CD14-positive monocyte (primary cell): Measurements from ENCODE around the gene ITIH3. TPM values are rescaled to one million over a fixed set of nuclear protein-coding genes. Genes with fewer than 3 reads are reported as not detected.

Experiments used
- DNase-seq, 3 donors: peaks; one replicate each; pipeline ENCODE4 v3.0.0-alpha.2; 2011 to 2022
- H2AFZ ChIP-seq: 2 replicates; pipeline ENCODE4 v1.6.0; 2012; ENCODE audit warnings: mild to moderate bottlenecking, low read depth, low read length, inconsistent platforms; ENCODE audit not compliant: insufficient read depth, poor library complexity, severe bottlenecking
- H3K27ac ChIP-seq, 2 donors: 1 replicate in 1 of 2; 2 replicates in 1 of 2; pipeline ENCODE4 v1.5.1; 2012 to 2013; ENCODE audit warnings: low read length in 2 of 2, control low read depth in 1 of 2, inconsistent platforms in 1 of 2, low read depth in 1 of 2, mild to moderate bottlenecking in 1 of 2
- H3K27me3 ChIP-seq, 2 donors: one replicate each; pipeline versions ENCODE4 v1.6.0 to v1.6.1; 2011 to 2013; ENCODE audit warnings: low read length in 2 of 2; ENCODE audit not compliant: control insufficient read depth in 2 of 2, insufficient read depth in 2 of 2
- H3K36me3 ChIP-seq, 2 donors: replicated peaks in 1 of 2; 1 replicate in 1 of 2; 2 replicates in 1 of 2; pipeline versions ENCODE4 v1.5.1 to v1.6.1; 2012 to 2013; ENCODE audit warnings: low read length in 2 of 2, control low read depth in 1 of 2, inconsistent platforms in 1 of 2, mild to moderate bottlenecking in 1 of 2; ENCODE audit not compliant: insufficient read depth in 2 of 2, control insufficient read depth in 1 of 2
- H3K4me1 ChIP-seq, 2 donors: 1 replicate in 1 of 2; 2 replicates in 1 of 2; pipeline versions ENCODE4 v1.5.1 to v1.6.1; 2012 to 2013; ENCODE audit warnings: low read length in 2 of 2, control low read depth in 1 of 2, inconsistent platforms in 1 of 2, mild to moderate bottlenecking in 1 of 2, moderate library complexity in 1 of 2; ENCODE audit not compliant: insufficient read depth in 2 of 2, control insufficient read depth in 1 of 2
- H3K4me2 ChIP-seq: replicated peaks from 2 replicates; pipeline ENCODE3; 2012; ENCODE audit warnings: low read length, moderate library complexity, mild to moderate bottlenecking; ENCODE audit not compliant: poor library complexity, severe bottlenecking; ENCODE audit errors: extremely low read depth
- H3K4me3 ChIP-seq, 3 experiments: fragments of 200-600 bp in 1 of 3; sonication (generic) in 1 of 3; replicated peaks in 1 of 3; 1 replicate in 2 of 3; 2 replicates in 1 of 3; pipeline ENCODE4 v1.5.1; 2011 to 2013; ENCODE audit warnings: low read length in 3 of 3, mild to moderate bottlenecking in 3 of 3, control low read depth in 2 of 3, low read depth in 2 of 3, inconsistent platforms in 1 of 3, moderate library complexity in 1 of 3
- H3K79me2 ChIP-seq: 2 replicates; pipeline ENCODE4 v1.6.0; 2012; ENCODE audit warnings: mild to moderate bottlenecking, control low read depth, inconsistent platforms, low read length, moderate library complexity; ENCODE audit not compliant: insufficient read depth
- H3K9ac ChIP-seq: 2 replicates; pipeline ENCODE4 v1.6.0; 2017; ENCODE audit warnings: low read length, mild to moderate bottlenecking; ENCODE audit not compliant: insufficient read depth, poor library complexity, severe bottlenecking
- H3K9me3 ChIP-seq, 2 donors: replicated peaks in 1 of 2; 1 replicate in 1 of 2; 2 replicates in 1 of 2; pipeline versions ENCODE4 v1.5.1 to v1.6.1; 2012 to 2013; ENCODE audit warnings: low read length in 2 of 2, control low read depth in 1 of 2; ENCODE audit not compliant: control insufficient read depth in 1 of 2, insufficient read depth in 1 of 2
- H4K20me1 ChIP-seq: 2 replicates; pipeline ENCODE4 v1.6.0; 2012; ENCODE audit warnings: mild to moderate bottlenecking, low read length, control low read depth, moderate library complexity; ENCODE audit not compliant: insufficient read depth
- H3K27ac Mint-ChIP-seq, 7 donors: one replicate each; pipeline ENCODE4 v1.8.0; 2020; ENCODE audit warnings: mild to moderate bottlenecking in 7 of 7, mixed read lengths in 7 of 7, moderate library complexity in 6 of 7, inconsistent platforms in 2 of 7
- H3K27me3 Mint-ChIP-seq, 3 donors: one replicate each; pipeline ENCODE4 v1.8.0; 2021 to 2022; ENCODE audit warnings: low read depth in 3 of 3, mild to moderate bottlenecking in 3 of 3, mixed read lengths in 3 of 3, moderate library complexity in 3 of 3, inconsistent platforms in 1 of 3
- H3K36me3 Mint-ChIP-seq, 2 donors: one replicate each; pipeline ENCODE4 v1.8.0; 2020; ENCODE audit warnings: mixed read lengths in 2 of 2, inconsistent platforms in 1 of 2, mild to moderate bottlenecking in 1 of 2
- H3K4me1 Mint-ChIP-seq: one replicate; pipeline ENCODE4 v1.8.0; 2020; ENCODE audit warnings: mild to moderate bottlenecking, mixed read lengths
- H3K4me3 Mint-ChIP-seq, 2 donors: one replicate each; pipeline ENCODE4 v1.8.0; 2020; ENCODE audit warnings: mild to moderate bottlenecking in 2 of 2, mixed read lengths in 2 of 2, moderate library complexity in 1 of 2
- H3K9me3 Mint-ChIP-seq, 7 donors: one replicate each; pipeline ENCODE4 v1.8.0; 2020 to 2022; ENCODE audit warnings: mixed read lengths in 7 of 7, mild to moderate bottlenecking in 6 of 7, moderate library complexity in 6 of 7, inconsistent platforms in 2 of 7
- CTCF ChIP-seq: fragments of 200-600 bp; IDR thresholded peaks from one replicate; pipeline ENCODE4 v1.8.0; 2022; ENCODE audit warnings: antibody characterized with exemption, mild to moderate bottlenecking
- WGBS: methylation state at CpG from one replicate; pipeline ENCODE4 v1.1.5; 2013; ENCODE audit warnings: missing lambda C conversion rate; ENCODE audit not compliant: insufficient coverage; 5-methylcytosine and 5-hydroxymethylcytosine counted together
- intact Hi-C, 2 donors: fragments of 100-400 bp; cut with micrococcal nuclease; formaldehyde crosslinking; loops; one replicate each; pipeline versions ENCODE4 v1.15.0 to v1.15.1; 2023
- polyA plus RNA-seq, 3 donors: library from polyadenylated mRNA; depleted of rRNA in 1 of 3; unstranded in 2 of 3; stranded (reverse) in 1 of 3; fragments of 300-500 nt in 2 of 3; fragments of >200 nt in 1 of 3; fragmentation: Illumina TruSeq in 2 of 3; gene quantifications; 1 replicate in 2 of 3; 2 replicates in 1 of 3; pipeline ENCODE4 v1.2.3, GENCODE V29; 2012 to 2021

Gene ITIH3
- polyA plus RNA-seq, 3 donors, result 0.07 TPM; not detected in 2

DNA sequence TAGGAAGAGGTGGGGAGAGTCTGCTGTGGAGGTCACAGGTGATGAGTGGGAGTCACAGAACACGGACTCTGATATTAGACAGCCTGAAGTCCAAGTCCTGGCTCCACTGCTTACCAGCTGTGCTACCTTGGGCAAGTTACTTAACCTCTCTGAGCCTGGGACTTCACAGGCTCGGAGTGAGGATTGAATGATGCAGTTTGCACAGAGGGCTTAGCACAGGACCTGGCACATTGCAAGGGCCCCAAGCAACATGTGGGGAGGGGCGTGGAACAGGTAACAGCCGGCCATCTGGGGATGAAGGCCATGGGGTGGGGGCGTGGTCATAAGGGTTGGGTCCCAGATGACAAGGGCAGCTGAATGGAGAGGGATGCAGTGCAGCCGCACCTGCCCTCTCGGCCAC lies 4.3 kb upstream of the ITIH3 start:
- no peaks in the 10 kb centered on the region for H3K27me3 ChIP-seq
- intact Hi-C loops, result no loop called here
- no peak for TF ChIP-seq CTCF
- no peaks in the 10 kb centered on the region for H3K9me3 Mint-ChIP-seq
- H3K9ac ChIP-seq, result no peak overlapping the region
- H3K36me3 ChIP-seq, result no peaks in the 10 kb centered on the region
- peaks cover 10 to 13% of the 10 kb centered on the region in 2 donors for H3K4me1 ChIP-seq
- peaks cover 3 to 10% (median 7%) of the 10 kb centered on the region in 3 donors for H3K27me3 Mint-ChIP-seq
- H4K20me1 ChIP-seq, result no peaks in the 10 kb centered on the region
- H3K9me3 ChIP-seq, result no peaks in the 10 kb centered on the region
- no peaks in the 10 kb centered on the region for H3K36me3 Mint-ChIP-seq
- no peak overlapping the region for H3K4me3 ChIP-seq
- peaks cover 8% of the 10 kb centered on the region for H3K4me1 Mint-ChIP-seq
- H3K79me2 ChIP-seq, result no peaks in the 10 kb centered on the region
- DNase-seq, result no peak
- H2AFZ ChIP-seq, result no peak overlapping the region
- H3K27ac ChIP-seq, result no peak overlapping the region
- H3K4me3 Mint-ChIP-seq, result no peak overlapping the region
- H3K4me2 ChIP-seq, result no peak overlapping the region
- no peak overlapping the region for H3K27ac Mint-ChIP-seq
- 97% methylated on average over 7 of the region's 7 CpGs for WGBS

DNA sequence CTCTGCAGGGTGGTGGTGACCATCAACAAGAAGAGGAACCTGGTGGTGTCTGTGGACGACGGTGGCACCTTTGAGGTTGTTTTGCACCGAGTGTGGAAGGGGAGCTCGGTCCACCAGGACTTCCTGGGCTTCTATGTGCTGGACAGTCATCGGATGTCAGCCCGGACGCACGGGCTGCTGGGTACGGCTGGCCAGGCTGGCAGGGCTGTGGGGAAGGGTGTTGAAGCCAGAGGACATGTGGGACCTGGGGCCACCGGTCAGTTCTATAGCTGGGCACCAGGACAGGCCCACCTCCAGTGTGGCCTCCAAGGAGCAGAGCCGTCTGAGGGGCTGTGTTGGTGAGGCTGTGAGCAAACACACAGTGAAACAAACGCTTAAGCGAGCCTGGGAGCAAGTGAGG lies 3.9 kb upstream of the ITIH3 start:
- H3K9me3 Mint-ChIP-seq, result no peaks in the 10 kb centered on the region
- no peak overlapping the region for H3K4me3 Mint-ChIP-seq
- 91% methylated on average over 8 of the region's 13 CpGs for WGBS
- Histone ChIP-seq H3K9me3 (no peaks in the 10 kb centered on the region), H3K4me2 (no peak overlapping the region), H2AFZ (no peak overlapping the region), H3K27ac (no peak overlapping the region), H3K36me3 (no peaks in the 10 kb centered on the region), H3K4me3 (no peak overlapping the region), H3K27me3 (no peaks in the 10 kb centered on the region), H3K79me2 (no peaks in the 10 kb centered on the region), H3K9ac (no peak overlapping the region), H4K20me1 (no peaks in the 10 kb centered on the region), H3K4me1 (peaks cover 10 to 13% of the 10 kb centered on the region in 2 donors)
- DNase-seq, result no peak
- TF ChIP-seq CTCF, result no peak
- H3K4me1 Mint-ChIP-seq, result peaks cover 8% of the 10 kb centered on the region
- peaks cover 3 to 8% (median 7%) of the 10 kb centered on the region in 3 donors for H3K27me3 Mint-ChIP-seq
- no peaks in the 10 kb centered on the region for H3K36me3 Mint-ChIP-seq
- H3K27ac Mint-ChIP-seq, result peak overlapping the region in 1 of 7 donors; percentile 48
- intact Hi-C loops, result no loop called here
